Osteoblast (primary cell): ENCODE measurements around the gene ZC2HC1B. TPM values are rescaled to one million over a fixed set of nuclear protein-coding genes. Genes with fewer than 3 reads are reported as not detected.
A peak's percentile ranks its signal among the peaks of the same experiment; 100 is the strongest.

Source experiments
- DNase-seq: peaks from one replicate; pipeline ENCODE4 v3.0.0; 2011; ENCODE audit warnings: low spot score, mixed read lengths; ENCODE audit not compliant: insufficient read length; ENCODE audit errors: missing footprints
- H2AFZ ChIP-seq: 2 replicates; pipeline ENCODE4 v1.6.0; 2011; ENCODE audit warnings: mild to moderate bottlenecking, low read length
- H3K27ac ChIP-seq: 2 replicates; pipeline ENCODE4 v1.5.1; 2011; ENCODE audit warnings: mild to moderate bottlenecking, low read depth, low read length, moderate library complexity
- H3K27me3 ChIP-seq: 2 replicates; pipeline ENCODE4 v1.6.0; 2012; ENCODE audit warnings: mild to moderate bottlenecking, control low read depth, inconsistent platforms, low read length, moderate library complexity; ENCODE audit not compliant: insufficient read depth
- H3K36me3 ChIP-seq: 2 replicates; pipeline ENCODE4 v1.5.1; 2011; ENCODE audit warnings: mild to moderate bottlenecking, low read length, control low read depth, moderate library complexity; ENCODE audit not compliant: insufficient read depth
- H3K4me1 ChIP-seq: 2 replicates; pipeline ENCODE4 v1.5.1; 2011; ENCODE audit warnings: mild to moderate bottlenecking, low read length, control low read depth, moderate library complexity; ENCODE audit not compliant: insufficient read depth
- H3K4me2 ChIP-seq: 2 replicates; pipeline ENCODE4 v1.6.0; 2011; ENCODE audit warnings: mild to moderate bottlenecking, low read length; ENCODE audit not compliant: insufficient read depth
- H3K4me3 ChIP-seq: fragments of 200-600 bp; sonication (generic); 3 replicates; pipeline ENCODE4 v1.5.1; 2012; ENCODE audit warnings: mild to moderate bottlenecking, low read length, inconsistent platforms; ENCODE audit not compliant: insufficient read depth
- H3K79me2 ChIP-seq: 2 replicates; pipeline ENCODE4 v1.6.0; 2012; ENCODE audit warnings: mild to moderate bottlenecking, low read length, control low read depth, inconsistent platforms; ENCODE audit not compliant: insufficient read depth
- H3K9me3 ChIP-seq: 2 replicates; pipeline ENCODE4 v1.5.1; 2011; ENCODE audit warnings: low read depth, low read length, control low read depth
- H4K20me1 ChIP-seq: 2 replicates; pipeline ENCODE4 v1.6.0; 2012; ENCODE audit warnings: mild to moderate bottlenecking, low read length, control low read depth; ENCODE audit not compliant: insufficient read depth
- total RNA-seq: library from RNA; depleted of rRNA; stranded (reverse); fragments of >200 nt; gene quantifications from 2 replicates; pipeline ENCODE4 v1.2.3, GENCODE V29; 2012
- TF ChIP-seq, protein P1 (sequence below): IDR thresholded peaks from 2 replicates; pipeline ENCODE4 v1.5.1; 2011; ENCODE audit warnings: mild to moderate bottlenecking, low read depth, low read length, moderate library complexity; ENCODE audit errors: extremely low read depth

Gene ZC2HC1B
- total RNA-seq, 1 donor, result not detected

DNA sequence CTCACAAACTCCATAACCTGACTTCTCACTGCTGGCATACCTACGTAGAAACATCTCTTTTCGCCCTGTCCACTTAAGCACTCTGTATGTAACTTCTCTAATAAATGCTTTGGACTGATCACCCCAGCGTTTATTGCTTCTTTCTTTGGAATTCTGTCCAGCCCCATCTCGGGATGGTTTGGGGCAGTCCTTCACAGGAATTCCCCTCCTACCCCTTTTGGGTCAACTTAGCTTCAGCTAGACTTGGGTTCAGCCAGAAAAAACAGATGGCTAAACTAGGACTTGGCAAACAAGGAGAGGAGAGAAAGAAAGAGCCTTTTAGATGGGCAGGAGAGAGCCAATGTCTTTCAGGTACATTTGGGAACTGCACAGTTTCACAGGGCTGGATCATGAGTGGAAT is 25.1 kb upstream of the ZC2HC1B start:
- Histone ChIP-seq H3K27ac (no peak overlapping the region), H3K36me3 (no peaks in the 10 kb centered on the region), H3K4me2 (no peak overlapping the region), H3K79me2 (peaks cover 11% of the 10 kb centered on the region), H3K9me3 (no peaks in the 10 kb centered on the region), H3K4me3 (no peak overlapping the region), H2AFZ (peak overlapping the region; percentile 38), H3K27me3 (no peaks in the 10 kb centered on the region), H4K20me1 (no peaks in the 10 kb centered on the region), H3K4me1 (peaks cover 7% of the 10 kb centered on the region)
- DNase-seq, result no peak
- TF ChIP-seq, protein P1, sequence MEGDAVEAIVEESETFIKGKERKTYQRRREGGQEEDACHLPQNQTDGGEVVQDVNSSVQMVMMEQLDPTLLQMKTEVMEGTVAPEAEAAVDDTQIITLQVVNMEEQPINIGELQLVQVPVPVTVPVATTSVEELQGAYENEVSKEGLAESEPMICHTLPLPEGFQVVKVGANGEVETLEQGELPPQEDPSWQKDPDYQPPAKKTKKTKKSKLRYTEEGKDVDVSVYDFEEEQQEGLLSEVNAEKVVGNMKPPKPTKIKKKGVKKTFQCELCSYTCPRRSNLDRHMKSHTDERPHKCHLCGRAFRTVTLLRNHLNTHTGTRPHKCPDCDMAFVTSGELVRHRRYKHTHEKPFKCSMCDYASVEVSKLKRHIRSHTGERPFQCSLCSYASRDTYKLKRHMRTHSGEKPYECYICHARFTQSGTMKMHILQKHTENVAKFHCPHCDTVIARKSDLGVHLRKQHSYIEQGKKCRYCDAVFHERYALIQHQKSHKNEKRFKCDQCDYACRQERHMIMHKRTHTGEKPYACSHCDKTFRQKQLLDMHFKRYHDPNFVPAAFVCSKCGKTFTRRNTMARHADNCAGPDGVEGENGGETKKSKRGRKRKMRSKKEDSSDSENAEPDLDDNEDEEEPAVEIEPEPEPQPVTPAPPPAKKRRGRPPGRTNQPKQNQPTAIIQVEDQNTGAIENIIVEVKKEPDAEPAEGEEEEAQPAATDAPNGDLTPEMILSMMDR, result no peak

DNA sequence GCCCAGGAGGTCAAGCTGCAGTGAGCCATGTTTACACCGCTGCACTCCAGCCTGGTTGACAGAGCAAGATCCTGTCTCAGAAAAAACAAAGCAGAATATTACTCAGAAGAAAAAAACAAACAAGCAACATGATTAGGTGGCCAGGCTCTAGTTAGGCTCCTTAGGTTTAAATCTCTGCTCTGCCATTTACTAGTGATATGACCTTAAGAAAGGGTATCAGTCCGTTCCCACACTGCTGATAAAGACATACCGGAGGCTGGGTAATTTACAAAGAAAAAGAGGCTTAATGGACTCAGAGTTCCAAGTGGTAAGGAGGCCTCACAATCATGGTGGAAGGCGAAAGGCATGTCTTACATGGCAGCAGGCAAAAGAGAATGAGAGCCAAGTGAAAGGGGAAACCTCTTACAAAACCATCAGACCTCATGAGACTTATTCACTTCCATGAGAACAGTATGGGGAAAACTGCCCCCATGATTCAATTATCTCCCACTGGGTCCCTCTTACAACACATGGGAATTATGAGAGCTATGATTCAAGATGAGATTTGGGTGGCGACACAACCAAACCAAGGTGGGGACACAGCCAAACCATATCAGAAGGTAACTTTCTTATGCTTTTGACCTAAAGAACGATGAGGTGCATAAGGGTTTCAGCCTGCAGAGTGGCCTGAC is 23.5 kb upstream of the ZC2HC1B start:
- H3K36me3 ChIP-seq, result peaks cover 14% of the 10 kb centered on the region
- no peak for DNase-seq
- H3K27ac ChIP-seq, result no peak overlapping the region
- H4K20me1 ChIP-seq, result no peaks in the 10 kb centered on the region
- no peak overlapping the region for H3K4me2 ChIP-seq
- no peak overlapping the region for H2AFZ ChIP-seq
- no peaks in the 10 kb centered on the region for H3K9me3 ChIP-seq
- peaks cover 25% of the 10 kb centered on the region for H3K79me2 ChIP-seq
- TF ChIP-seq, protein P1, result no peak
- H3K27me3 ChIP-seq, result no peaks in the 10 kb centered on the region
- no peak overlapping the region for H3K4me3 ChIP-seq
- H3K4me1 ChIP-seq, result peaks cover 10% of the 10 kb centered on the region

DNA sequence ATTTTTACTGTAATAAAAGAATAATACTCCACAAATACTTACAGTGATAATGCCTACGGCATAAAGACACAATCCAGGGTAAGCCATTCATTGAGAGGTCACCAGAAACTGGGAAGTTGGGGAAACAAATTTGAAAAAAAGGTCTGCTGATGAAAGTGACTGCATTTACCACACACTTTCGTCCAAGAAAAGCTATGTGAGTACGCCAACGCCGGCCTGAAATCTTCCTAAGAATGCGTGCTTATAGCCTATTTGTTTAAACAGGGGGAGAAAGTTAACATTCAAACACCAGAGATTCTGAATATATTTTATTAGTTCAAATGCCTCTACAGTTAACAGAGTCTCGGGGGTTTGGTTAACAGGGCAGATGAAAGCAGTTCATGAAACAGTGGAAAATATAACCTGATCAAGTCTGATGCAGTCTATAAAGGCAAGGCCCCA is 21.8 kb upstream of the ZC2HC1B start:
- Histone ChIP-seq H3K79me2 (peaks cover 39% of the 10 kb centered on the region), H3K4me3 (peak overlapping the region; percentile 90), H3K9me3 (no peaks in the 10 kb centered on the region), H2AFZ (peak overlapping the region; percentile 84), H3K27me3 (no peaks in the 10 kb centered on the region), H3K4me2 (peak overlapping the region; percentile 96), H4K20me1 (no peaks in the 10 kb centered on the region), H3K36me3 (peaks cover 31% of the 10 kb centered on the region), H3K27ac (peak overlapping the region; percentile 96), H3K4me1 (peaks cover 10% of the 10 kb centered on the region)
- TF ChIP-seq, protein P1, result no peak
- DNase-seq, result peak; percentile 84

DNA sequence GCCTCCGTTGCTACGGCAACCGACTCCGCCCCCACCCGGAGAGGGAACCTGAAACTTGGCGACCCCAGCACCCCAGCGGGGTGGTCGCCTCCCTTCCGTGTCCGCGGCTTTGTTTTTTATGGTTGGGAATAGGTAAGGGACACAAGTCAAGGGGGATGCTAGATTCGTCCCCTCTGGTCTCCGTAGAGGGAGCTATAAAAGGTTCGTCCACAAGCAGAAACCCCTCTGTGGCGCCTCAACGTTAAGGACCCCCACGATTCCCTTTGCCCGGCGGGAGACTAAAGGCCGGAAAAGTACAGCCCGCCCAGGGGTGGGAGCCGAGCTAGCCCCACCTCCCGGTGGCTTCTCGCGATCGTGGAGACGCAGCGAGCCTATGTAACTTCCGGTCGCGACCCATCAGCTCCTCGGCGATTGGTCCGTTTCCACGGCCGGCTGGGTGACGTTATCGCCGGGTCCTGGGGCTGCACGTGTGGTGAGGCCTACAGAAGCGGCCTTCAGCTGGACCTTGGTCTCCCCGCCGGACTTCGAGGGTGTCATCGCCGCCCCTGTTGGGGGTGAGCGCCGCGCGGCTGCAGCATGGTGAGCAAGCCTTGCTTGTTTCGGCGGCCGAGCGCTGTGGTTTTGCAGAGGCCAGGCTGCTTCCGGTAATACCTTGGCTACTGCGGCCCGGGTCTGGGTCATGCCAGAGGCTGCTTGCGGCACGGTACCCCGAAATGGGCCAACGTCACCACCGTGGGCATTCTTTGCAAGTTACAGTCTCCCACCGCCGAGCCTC is 21.2 kb upstream of the ZC2HC1B start, which contains the start of gene LTV1:
Gene LTV1, plus strand, starts transcription at position 437 of the 775 bp plus-strand sequence. Its CDS starts 140 bp downstream, at position 577.
- H2AFZ ChIP-seq, result peak within 1 kb of the TSS; percentile 88
- TF ChIP-seq, protein P1, result no peak

More for the DNA sequence above, 21.2 kb upstream of the ZC2HC1B start, which contains the start of gene LTV1:
- peak within 1 kb of the TSS; percentile 90 for H3K4me3 ChIP-seq
- peaks cover 10% of the 10 kb centered on the region for H3K4me1 ChIP-seq
- H3K4me2 ChIP-seq, result peak within 1 kb of the TSS; percentile 96
- peak within 1 kb of the TSS; percentile 96 for H3K27ac ChIP-seq
- H3K79me2 ChIP-seq, result peaks cover 42% of the 10 kb centered on the region
- DNase-seq, result peak; percentile 99
- no peaks in the 10 kb centered on the region for H4K20me1 ChIP-seq
- no peaks in the 10 kb centered on the region for H3K27me3 ChIP-seq
- no peaks in the 10 kb centered on the region for H3K9me3 ChIP-seq
- H3K36me3 ChIP-seq, result peaks cover 37% of the 10 kb centered on the region
